Right lobe of liver (tissue), 4 donors: ENCODE results near the gene PDK1.

Source experiments
- CTCF ChIP-seq, 4 donors: fragments of 200-600 bp in 3 of 4; fragments of 450-650 bp in 1 of 4; IDR thresholded peaks; one replicate each; pipeline versions ENCODE4 v1.5.1 to v1.8.0; 2016 to 2022; ENCODE audit warnings: antibody characterized with exemption in 4 of 4, mild to moderate bottlenecking in 2 of 4
- POLR2A ChIP-seq: fragments of 450-650 bp; IDR thresholded peaks from one replicate; pipeline ENCODE4 v1.6.1; 2017; ENCODE audit warnings: antibody characterized with exemption, mild to moderate bottlenecking
- donor health status: DM: no; HTN: no; CAD: no.
- donor health status: DM: no; HTN: no; CAD: no.
- donor health status: DM: no; HTN: yes; CAD: no.

GRCh38 chr2:172540421-172540820 lies 15.5 kb upstream of the PDK1 start:
- TF ChIP-seq CTCF (IDR thresholded peaks at IDR 0.05) (no peak), POLR2A (no peak)
